Activated B cell treated with CpG ODN at 0.5 μM for 24 hours (primary cell): ENCODE measurements around the gene VWA8. TPM values are rescaled to one million over a fixed set of nuclear protein-coding genes. Genes with fewer than 3 reads are reported as not detected.

Source experiments
- ATAC-seq: fragments of 200-7000 bp; cut with Tn5 transposase; one replicate; pipeline ENCODE4 v1.10.0; 2021; ENCODE audit warnings: low read depth, mild to moderate bottlenecking, moderate library complexity
- CTCF ChIA-PET: fragments of 350-600 bp; sonication (Branson Sonifier 250); formaldehyde crosslinking; loops from one replicate; lab custom pipeline; 2021; ENCODE audit warnings: antibody characterized with exemption; lab: Charles Lee
- POLR2A ChIA-PET: fragments of 350-600 bp; sonication (Branson Sonifier 250); formaldehyde crosslinking; loops from one replicate; lab custom pipeline; 2021; ENCODE audit warnings: antibody characterized with exemption; lab: Charles Lee
- DNase-seq: peaks from one replicate; pipeline ENCODE4 v3.0.0; 2022
- H3K27ac Mint-ChIP-seq: one replicate; pipeline ENCODE4 v1.8.0; 2020; ENCODE audit warnings: mixed read lengths
- H3K27me3 Mint-ChIP-seq: one replicate; pipeline ENCODE4 v1.8.0; 2021; ENCODE audit warnings: mixed read lengths
- H3K36me3 Mint-ChIP-seq: one replicate; pipeline ENCODE4 v1.8.0; 2021; ENCODE audit warnings: low read depth, mixed read lengths
- H3K4me1 Mint-ChIP-seq: one replicate; pipeline ENCODE4 v1.8.0; 2021; ENCODE audit warnings: mixed read lengths
- H3K4me3 Mint-ChIP-seq: one replicate; pipeline ENCODE4 v1.8.0; 2020; ENCODE audit warnings: mild to moderate bottlenecking, mixed read lengths
- H3K9me3 Mint-ChIP-seq: one replicate; pipeline ENCODE4 v1.8.0; 2020; ENCODE audit warnings: mixed read lengths
- intact Hi-C: fragments of 100-400 bp; cut with micrococcal nuclease; formaldehyde crosslinking; loops from one replicate; pipeline ENCODE4 v1.15.1; 2024
- total RNA-seq: library from RNA; stranded (reverse); gene quantifications from 2 replicates; pipeline ENCODE4 v1.2.3, GENCODE V29; 2022
- TF ChIP-seq, protein P1 (sequence below): fragments of 200-600 bp; IDR thresholded peaks from one replicate; pipeline ENCODE4 v1.8.0; 2022; ENCODE audit warnings: antibody characterized with exemption, mild to moderate bottlenecking

VWA8 gene
- total RNA-seq, 1 donor from 2014 or later, result 21.7 TPM

GRCh38 chr13:41802043-41802683 lies 158.7 kb downstream of the VWA8 start:
- no peaks in the 10 kb centered on the region for H3K4me1 Mint-ChIP-seq
- ATAC-seq, result no peak
- H3K27me3 Mint-ChIP-seq, result no peaks in the 10 kb centered on the region
- ChIA-PET CTCF (no interaction called here), POLR2A (no interaction called here)
- TF ChIP-seq, protein P1, sequence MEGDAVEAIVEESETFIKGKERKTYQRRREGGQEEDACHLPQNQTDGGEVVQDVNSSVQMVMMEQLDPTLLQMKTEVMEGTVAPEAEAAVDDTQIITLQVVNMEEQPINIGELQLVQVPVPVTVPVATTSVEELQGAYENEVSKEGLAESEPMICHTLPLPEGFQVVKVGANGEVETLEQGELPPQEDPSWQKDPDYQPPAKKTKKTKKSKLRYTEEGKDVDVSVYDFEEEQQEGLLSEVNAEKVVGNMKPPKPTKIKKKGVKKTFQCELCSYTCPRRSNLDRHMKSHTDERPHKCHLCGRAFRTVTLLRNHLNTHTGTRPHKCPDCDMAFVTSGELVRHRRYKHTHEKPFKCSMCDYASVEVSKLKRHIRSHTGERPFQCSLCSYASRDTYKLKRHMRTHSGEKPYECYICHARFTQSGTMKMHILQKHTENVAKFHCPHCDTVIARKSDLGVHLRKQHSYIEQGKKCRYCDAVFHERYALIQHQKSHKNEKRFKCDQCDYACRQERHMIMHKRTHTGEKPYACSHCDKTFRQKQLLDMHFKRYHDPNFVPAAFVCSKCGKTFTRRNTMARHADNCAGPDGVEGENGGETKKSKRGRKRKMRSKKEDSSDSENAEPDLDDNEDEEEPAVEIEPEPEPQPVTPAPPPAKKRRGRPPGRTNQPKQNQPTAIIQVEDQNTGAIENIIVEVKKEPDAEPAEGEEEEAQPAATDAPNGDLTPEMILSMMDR, result no peak
- peaks cover 61% of the 10 kb centered on the region for H3K36me3 Mint-ChIP-seq
- peaks cover 9% of the 10 kb centered on the region for H3K9me3 Mint-ChIP-seq
- H3K27ac Mint-ChIP-seq, result no peak overlapping the region
- H3K4me3 Mint-ChIP-seq, result no peak overlapping the region
- intact Hi-C loops, result no loop called here
- DNase-seq, result no peak

GRCh38 chr13:41791056-41791455 lies 169.9 kb downstream of the VWA8 start:
- ChIA-PET CTCF (no interaction called here), POLR2A (no interaction called here)
- H3K4me3 Mint-ChIP-seq, result no peak overlapping the region
- TF ChIP-seq, protein P1, result no peak
- no peak for ATAC-seq
- no peaks in the 10 kb centered on the region for H3K9me3 Mint-ChIP-seq
- intact Hi-C loops, result no loop called here
- peaks cover 24% of the 10 kb centered on the region for H3K36me3 Mint-ChIP-seq
- H3K4me1 Mint-ChIP-seq, result no peaks in the 10 kb centered on the region
- H3K27me3 Mint-ChIP-seq, result no peaks in the 10 kb centered on the region
- H3K27ac Mint-ChIP-seq, result no peak overlapping the region
- no peak for DNase-seq

- H3K4me3 Mint-ChIP-seq, result no peak overlapping the region
- intact Hi-C loops, result no loop called here
- H3K27ac Mint-ChIP-seq, result no peak overlapping the region
- no peaks in the 10 kb centered on the region for H3K9me3 Mint-ChIP-seq
- ChIA-PET POLR2A (no interaction called here), CTCF (no interaction called here)
- H3K27me3 Mint-ChIP-seq, result no peaks in the 10 kb centered on the region
- H3K4me1 Mint-ChIP-seq, result no peaks in the 10 kb centered on the region
- H3K36me3 Mint-ChIP-seq, result peaks cover 6% of the 10 kb centered on the region
- TF ChIP-seq, protein P1, result no peak
- no peak for DNase-seq
- ATAC-seq, result no peak
Measured at GRCh38 chr13:41788552-41788951, 172.4 kb downstream of the VWA8 start.

DNA sequence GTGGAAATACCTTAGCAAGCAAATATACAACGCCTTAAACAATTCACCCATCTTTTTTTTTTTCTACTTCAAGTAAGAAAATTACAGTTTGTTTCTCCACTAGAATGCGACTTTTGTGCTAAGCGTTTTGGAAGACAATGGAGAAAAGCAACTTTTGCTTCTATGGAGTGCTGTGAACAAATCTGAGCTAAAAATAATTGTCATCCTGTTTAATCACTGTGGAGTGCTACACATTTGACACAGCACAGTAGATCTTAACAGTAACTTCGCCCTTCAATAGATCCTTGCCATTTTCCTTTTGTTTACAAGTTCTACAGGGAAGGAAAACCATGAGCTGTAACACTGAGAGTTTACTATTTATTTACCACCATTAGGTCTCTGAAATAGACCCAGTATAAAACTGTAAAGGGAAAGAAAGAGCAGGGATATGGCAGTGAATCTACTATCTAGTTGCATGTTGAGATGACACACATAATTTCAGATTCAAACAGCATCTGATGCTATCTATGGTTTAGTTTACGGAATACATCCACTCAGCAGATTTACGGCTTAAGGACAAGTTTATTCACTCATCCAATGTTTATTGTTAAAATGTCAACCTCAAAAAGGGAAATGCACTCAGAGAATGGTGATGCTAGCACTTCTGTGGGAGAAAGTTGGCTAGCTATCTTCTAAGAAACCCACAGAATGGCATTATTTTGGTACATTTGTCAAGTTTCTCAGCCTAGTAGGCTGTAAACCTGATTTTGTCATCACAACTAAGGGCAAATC lies 175.3 kb downstream of the VWA8 start:
- intact Hi-C loops, result no loop called here
- peaks cover 6% of the 10 kb centered on the region for H3K36me3 Mint-ChIP-seq
- H3K9me3 Mint-ChIP-seq, result no peaks in the 10 kb centered on the region
- H3K4me3 Mint-ChIP-seq, result no peak overlapping the region
- H3K27ac Mint-ChIP-seq, result no peak overlapping the region
- ChIA-PET CTCF (no interaction called here), POLR2A (no interaction called here)
- no peaks in the 10 kb centered on the region for H3K27me3 Mint-ChIP-seq
- TF ChIP-seq, protein P1, result no peak
- DNase-seq, result no peak
- no peak for ATAC-seq
- no peaks in the 10 kb centered on the region for H3K4me1 Mint-ChIP-seq

- intact Hi-C loops, result no loop called here
- TF ChIP-seq, protein P1, result no peak
- Mint-ChIP-seq H3K27ac (no peak overlapping the region), H3K9me3 (no peaks in the 10 kb centered on the region), H3K27me3 (no peaks in the 10 kb centered on the region), H3K4me1 (no peaks in the 10 kb centered on the region), H3K36me3 (peaks cover 12% of the 10 kb centered on the region), H3K4me3 (no peak overlapping the region)
- CTCF ChIA-PET, result no interaction called here
- POLR2A ChIA-PET, result no interaction called here
- DNase-seq, result no peak
- ATAC-seq, result no peak
Measured at GRCh38 chr13:41782086-41782485, 178.8 kb downstream of the VWA8 start.
